Measurements from ENCODE around the gene GATM.
"Not testable (repeated sequence)": the region's sequence is repeated elsewhere in the genome, so short reads cannot be mapped to it uniquely, and the experiment has no call there.

Gene GATM

DNA sequence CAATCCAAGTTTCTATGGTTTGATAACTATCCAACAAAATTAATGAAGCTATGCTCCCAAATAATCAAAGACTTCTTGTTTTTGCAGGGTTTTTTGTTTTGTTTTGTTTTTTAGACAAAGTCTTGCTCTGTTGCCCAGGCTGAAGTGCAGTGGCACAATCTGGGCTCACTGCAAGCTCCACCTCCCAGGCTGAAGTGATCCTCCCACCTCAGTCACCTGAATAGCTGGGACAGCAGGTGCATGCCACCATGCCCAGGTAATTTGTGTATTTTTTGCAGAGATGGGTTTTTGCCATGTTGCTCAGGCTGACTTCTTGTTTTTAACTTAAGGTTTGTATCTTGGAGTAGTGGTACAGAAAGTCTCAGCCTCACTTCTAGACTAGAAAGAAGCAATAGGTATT lies 11.0 kb upstream of the GATM start:
- no peak for DNase-seq (ENCODE audit: low read depth)

DNA sequence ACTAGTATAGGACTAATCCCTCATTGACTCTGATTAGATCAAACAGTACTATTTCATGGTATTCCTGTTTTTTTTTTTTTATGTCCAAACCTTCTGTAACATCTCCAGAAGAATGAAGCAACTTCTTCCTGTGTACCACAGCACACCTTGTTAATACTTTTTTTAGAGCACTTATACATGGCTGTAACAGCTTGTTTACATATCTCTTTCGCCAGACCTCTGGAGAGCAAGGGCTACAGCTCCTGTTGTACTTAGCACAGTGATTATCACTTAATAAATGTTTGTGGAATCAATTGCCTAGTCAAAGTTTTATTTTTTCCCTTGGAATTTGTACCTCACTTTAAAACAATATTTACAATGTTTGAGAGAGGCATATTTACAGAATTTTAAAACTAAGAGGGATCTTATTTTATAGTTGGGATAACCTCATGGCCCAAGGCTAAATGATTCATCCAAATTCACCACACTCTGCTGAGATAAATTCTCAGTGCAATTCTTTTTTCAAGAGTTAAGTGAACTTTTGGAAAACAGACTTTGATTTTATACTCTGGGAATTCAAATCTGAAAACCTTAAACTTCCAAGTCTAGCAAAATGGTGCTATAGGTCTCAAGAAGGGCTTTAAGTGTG lies 9.2 kb upstream of the GATM start:
- no peak for DNase-seq (ENCODE audit: low read depth)

- DNase-seq (ENCODE audit: low read depth): no peak
These were observed 8.6 kb upstream of the GATM start for GRCh38 chr15:45386974-45387373.

- DNase-seq (ENCODE audit: low read depth): no peak
These were observed 8.1 kb upstream of the GATM start for GRCh38 chr15:45386420-45386819.

DNA sequence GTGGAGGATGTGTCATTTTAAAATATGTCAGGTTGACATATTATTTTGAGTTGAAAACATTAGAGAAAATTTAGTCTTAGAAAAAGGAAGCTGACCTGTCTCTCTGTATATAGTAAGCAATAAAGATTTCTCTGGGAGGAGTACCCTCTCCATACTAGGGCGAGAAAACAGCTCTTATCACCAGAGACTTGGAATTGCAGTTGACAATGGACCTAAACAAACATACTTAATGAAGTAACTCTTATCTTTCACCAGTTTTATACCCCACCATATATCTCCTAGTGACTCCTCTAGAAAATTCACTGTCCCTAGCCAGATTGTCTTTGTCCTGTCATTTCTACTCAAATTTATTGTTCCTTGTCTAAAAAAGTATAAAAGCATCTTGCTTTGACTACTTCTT lies 7.2 kb upstream of the GATM start:
- no peak for DNase-seq (ENCODE audit: low read depth)

- DNase-seq (ENCODE audit: low read depth): no peak
These were observed 6.4 kb upstream of the GATM start for GRCh38 chr15:45384700-45385099.

DNA sequence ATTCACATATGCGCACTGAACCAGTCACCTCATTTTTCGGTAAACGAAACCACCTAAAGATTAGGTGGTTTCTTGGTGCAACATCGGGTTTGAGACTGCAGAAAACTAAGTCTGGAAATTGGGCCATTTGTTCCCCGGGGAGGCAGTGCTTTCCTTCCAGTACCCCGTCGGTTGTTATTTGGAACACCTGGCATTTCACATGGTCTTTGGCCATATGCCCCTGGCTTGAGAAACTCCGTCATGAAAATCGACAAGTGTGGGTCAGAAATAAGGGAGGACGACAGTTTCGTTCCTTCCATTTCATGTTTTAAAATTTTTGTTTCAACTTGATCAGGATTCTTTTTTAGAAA lies 544 bp upstream of the GATM start:
- DNase-seq (ENCODE audit: low read depth): no peak

DNA sequence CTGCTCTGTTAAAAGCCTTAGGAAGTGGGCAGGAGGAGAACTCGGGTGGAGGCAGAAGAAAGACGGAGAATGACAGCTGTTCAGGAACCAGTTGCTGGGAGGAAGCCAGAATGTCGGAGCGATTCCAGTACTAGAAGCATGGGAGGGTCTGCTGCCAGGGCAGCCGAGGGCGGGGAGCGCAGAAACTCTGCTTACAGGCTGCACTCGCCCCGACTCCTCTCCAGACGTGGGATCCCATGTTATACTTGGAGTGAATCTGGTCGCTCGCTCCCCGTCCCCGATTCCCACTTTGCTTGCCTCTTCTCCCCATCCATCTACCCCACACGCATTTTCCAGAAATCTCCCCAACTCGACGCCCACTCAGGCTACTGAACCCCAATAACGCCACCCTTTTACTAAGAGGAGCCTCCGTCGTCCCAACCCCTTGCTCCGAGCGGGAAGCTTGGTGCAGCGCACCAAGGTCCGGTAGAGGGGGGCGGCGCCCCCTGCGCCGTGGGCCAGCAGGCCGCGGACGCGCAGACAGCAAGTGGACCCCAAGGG lies 665 bp downstream of the GATM start:
- DNase-seq (ENCODE audit: low read depth): no peak

DNA sequence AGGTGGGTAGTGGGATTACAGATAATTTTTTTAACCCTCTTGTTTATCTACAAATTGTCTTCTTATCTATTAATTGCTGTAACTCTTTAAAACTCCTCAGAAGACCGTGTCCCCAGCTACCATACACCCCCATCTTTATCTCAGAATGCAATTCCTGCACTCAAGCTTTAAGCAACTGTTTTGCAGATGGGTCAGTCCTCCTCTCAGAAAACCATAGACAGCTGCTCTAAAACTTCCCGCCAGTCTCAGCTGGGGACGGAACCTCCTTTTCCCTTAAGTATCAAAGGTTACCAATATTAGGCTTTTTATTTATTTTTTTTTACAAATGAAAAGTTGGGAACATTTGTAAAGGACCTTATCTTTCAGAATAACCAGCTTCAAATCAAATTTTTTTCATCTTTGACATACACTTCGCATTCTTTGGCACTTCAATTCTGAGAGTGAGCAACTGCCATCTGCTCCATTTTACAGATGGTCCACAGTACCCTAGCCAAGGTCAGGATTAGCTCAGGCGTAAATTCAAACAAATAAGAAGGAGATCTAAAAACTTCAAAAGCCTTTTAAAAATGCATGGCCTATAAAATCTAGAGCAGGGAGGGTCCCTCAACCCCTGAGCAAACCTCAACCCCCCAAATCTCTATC lies 1.3 kb downstream of the GATM start:
- no peak for DNase-seq (ENCODE audit: low read depth)

GRCh38 chr15:45376300-45376928 lies 1.9 kb downstream of the GATM start:
- DNase-seq (ENCODE audit: low read depth): no peak

GRCh38 chr15:45375836-45376235 lies 2.5 kb downstream of the GATM start:
- DNase-seq (ENCODE audit: low read depth): no peak

GRCh38 chr15:45373976-45374375 lies 4.4 kb downstream of the GATM start:
- no peak for DNase-seq (ENCODE audit: low read depth)

DNA sequence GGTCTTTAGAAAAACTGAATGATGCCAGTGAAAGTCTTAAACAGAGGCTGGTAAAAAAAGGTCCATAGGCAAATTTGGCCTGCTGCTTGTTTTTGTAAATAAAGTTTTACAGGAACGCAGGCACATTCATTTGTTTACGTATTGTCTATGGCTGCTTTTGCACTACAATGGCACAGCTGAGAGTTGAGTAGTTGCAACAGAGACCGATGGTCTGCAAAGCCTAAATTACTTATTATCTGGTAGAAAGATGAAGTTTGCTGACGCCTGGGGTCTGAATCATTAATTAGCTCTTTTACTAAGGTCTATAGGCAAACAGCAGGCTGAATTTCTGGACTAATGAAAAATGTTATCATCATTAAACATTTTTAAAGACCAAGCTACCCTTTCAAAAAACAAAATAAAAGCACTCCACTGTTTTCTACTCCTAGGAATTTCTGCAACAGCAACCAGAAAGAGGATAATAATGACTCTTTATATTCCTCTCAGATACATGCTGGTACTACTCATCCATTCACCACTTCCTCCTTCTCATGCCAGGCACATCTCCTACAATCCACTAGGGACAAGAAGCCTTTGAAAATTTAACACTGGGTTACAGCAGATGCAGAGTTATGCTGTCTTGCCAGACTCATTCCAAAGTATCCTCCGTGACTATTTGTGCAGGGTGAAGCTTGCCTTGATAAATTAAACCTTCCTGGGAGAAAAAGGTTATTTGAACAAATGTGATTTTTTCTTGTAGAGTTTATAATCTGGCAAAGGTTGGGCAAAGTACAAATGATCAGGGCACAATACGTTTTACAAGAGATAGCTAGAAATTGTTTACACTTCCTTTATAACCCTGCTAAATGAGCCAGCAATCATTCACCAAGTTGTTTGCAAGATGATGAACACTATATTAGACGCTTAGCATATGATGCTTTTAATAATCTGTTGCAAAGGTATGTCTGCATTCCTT lies 6.0 kb downstream of the GATM start:
- DNase-seq (ENCODE audit: low read depth): no peak

GRCh38 chr15:45371546-45371945 lies 6.8 kb downstream of the GATM start:
- no peak for DNase-seq (ENCODE audit: low read depth)

DNA sequence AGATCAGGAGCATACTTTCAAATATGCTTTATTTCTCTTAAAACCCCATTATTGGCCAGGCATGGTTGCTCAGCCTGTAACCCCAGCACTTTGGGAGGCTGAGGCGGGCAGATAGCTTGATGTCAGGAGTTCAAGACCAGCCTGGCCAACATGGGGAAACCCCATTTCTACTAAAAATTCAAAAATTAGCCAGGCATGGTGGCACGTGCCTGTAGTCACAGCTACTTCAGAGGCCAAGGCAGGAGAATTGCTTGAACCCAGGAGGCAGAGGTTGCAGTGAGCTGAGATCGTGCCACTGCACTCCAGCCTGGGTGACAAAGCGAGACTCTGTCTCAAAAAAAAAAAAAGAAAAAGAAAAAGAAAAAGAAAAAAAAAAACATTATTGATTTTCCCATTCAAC lies 8.3 kb downstream of the GATM start:
- DNase-seq (ENCODE audit: low read depth): not testable (repeated sequence)

- DNase-seq (ENCODE audit: low read depth): not testable (repeated sequence)
These were observed 11.1 kb downstream of the GATM start for GRCh38 chr15:45367222-45367621.

DNA sequence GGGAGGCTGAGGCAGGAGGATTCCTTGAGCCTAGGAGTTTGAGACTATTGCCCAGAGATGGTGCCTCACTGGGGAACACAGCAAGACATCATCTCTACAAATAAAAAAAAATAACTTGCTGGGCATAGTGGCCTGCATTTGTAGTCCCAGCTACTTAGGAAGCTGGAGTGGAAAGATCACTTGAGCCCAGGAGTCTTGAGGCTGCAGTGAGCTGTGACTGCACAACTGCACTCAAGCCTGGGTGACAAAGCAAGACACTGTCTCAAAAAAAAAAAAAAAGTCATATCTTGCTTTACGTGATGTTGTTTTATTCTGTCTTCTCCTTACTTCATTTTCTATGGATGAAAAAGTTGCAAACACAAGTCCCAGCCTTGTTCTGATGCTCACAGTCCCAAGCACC lies 14.1 kb downstream of the GATM start:
- no peak for DNase-seq (ENCODE audit: low read depth)

- no peak for DNase-seq (ENCODE audit: low read depth)
These were observed 14.5 kb downstream of the GATM start for GRCh38 chr15:45363801-45364200.

DNA sequence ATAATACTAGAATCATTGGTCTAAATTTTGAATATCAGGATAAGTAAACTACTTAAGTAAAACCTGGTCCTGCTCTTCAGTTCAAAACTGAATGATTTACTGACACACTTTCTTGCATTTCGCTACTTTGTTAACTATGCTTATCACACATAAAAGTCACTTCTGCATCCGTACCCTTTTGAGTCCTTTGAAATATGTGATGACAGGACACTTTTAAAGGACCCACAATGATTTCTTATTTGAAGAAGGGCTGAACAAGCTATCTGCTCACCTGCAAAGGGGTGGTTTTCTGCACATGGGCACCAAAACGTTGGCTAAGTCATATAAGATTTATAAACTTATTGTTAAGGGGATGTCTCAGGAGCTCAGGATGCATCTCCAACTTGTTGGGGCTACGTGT lies 15.0 kb downstream of the GATM start:
- DNase-seq (ENCODE audit: low read depth): no peak

- DNase-seq (ENCODE audit: low read depth): no peak
These were observed 15.9 kb downstream of the GATM start for GRCh38 chr15:45362419-45362818.

DNA sequence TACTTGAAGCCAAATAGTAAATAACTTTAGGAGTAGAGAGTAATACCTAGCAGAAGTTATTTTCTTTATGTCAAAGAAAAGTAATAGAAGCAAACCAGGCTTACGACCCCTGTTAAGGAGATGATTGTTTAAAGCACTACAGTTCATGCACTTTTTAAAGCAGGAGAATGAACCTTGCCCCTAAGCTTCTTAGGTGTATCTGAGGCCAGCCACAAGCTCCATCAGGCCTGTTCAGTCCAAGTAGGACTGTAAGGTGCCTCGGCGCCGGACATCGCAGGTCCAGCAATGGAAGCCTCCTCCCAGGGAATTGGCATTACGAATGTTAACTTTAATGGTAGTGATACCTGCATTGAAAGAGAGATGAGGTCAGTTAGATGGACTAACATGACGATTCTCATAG lies 16.5 kb downstream of the GATM start:
- no peak for DNase-seq (ENCODE audit: low read depth)

DNA sequence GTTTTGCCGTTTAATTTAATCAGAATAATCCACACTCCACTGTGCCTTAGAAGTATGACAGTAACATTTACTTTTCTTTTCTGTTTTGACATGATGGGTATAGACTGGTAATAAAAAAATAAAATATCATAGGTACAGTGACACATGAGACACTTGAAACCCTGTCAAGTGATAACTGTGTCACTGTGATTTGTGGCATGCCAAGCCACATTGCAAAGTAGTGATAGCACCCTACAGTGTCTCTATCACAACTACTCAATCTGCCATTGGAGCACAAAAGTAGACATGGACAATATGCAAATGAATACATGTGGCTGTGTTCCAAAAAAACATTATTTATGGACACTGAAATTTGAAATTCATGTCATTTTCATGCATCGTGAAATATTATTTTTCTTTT lies 22.5 kb downstream of the GATM start:
- no peak for DNase-seq (ENCODE audit: low read depth)
